Astrocyte (in vitro differentiated cells and primary cell): Measurements from ENCODE around the gene AK1. TPM values are rescaled to one million over a fixed set of nuclear protein-coding genes. Genes with fewer than 3 reads are reported as not detected.
"Not testable (repeated sequence)": the region's sequence is repeated elsewhere in the genome, so short reads cannot be mapped to it uniquely, and the experiment has no call there.

Source experiments
- DNase-seq: peaks from one replicate; pipeline ENCODE4 v3.0.0-alpha.2; 2010; ENCODE audit warnings: low read depth
- FAIRE-seq: peaks from 2 replicates; lab custom pipeline; 2011; peaks lifted over from hg19 to GRCh38; lab: Jason Lieb, UNC
- H2AFZ ChIP-seq: 2 replicates; pipeline ENCODE4 v1.6.0; 2012; ENCODE audit warnings: low read depth, low read length, inconsistent platforms
- H3K27ac ChIP-seq: 2 replicates; pipeline ENCODE4 v1.5.1; 2011; ENCODE audit warnings: low read depth, low read length, inconsistent platforms
- H3K27me3 ChIP-seq: 2 replicates; pipeline ENCODE4 v1.6.0; 2011; ENCODE audit warnings: low read length, inconsistent platforms; ENCODE audit not compliant: insufficient read depth
- H3K36me3 ChIP-seq: 2 replicates; pipeline ENCODE4 v1.5.1; 2011; ENCODE audit warnings: low read length, inconsistent platforms; ENCODE audit not compliant: insufficient read depth
- H3K4me1 ChIP-seq: 2 replicates; pipeline ENCODE4 v1.5.1; 2011; ENCODE audit warnings: low read length, inconsistent platforms; ENCODE audit not compliant: insufficient read depth
- H3K4me2 ChIP-seq: 2 replicates; pipeline ENCODE4 v1.6.0; 2012; ENCODE audit warnings: low read length, inconsistent platforms
- H3K4me3 ChIP-seq: 2 replicates; pipeline ENCODE4 v1.5.1; 2011; ENCODE audit warnings: low read depth, mild to moderate bottlenecking, low read length, inconsistent platforms; ENCODE audit not compliant: insufficient read depth
- H3K79me2 ChIP-seq: 2 replicates; pipeline ENCODE4 v1.6.0; 2012; ENCODE audit warnings: mild to moderate bottlenecking, low read length, inconsistent platforms; ENCODE audit not compliant: insufficient read depth
- H3K9ac ChIP-seq: 2 replicates; pipeline ENCODE4 v1.6.0; 2012; ENCODE audit warnings: mild to moderate bottlenecking, low read length, inconsistent platforms
- H3K9me3 ChIP-seq: 2 replicates; pipeline ENCODE4 v1.5.1; 2012; ENCODE audit warnings: low read depth, mild to moderate bottlenecking, low read length, inconsistent platforms; ENCODE audit not compliant: insufficient read depth
- H4K20me1 ChIP-seq: 2 replicates; pipeline ENCODE4 v1.6.0; 2012; ENCODE audit warnings: low read length, inconsistent platforms; ENCODE audit not compliant: insufficient read depth
- H3K27ac Mint-ChIP-seq: one replicate; pipeline ENCODE4 v1.8.0; 2021; ENCODE audit warnings: mild to moderate bottlenecking, mixed read lengths; ENCODE audit not compliant: unreplicated experiment
- H3K27me3 Mint-ChIP-seq: one replicate; pipeline ENCODE4 v1.8.0; 2021; ENCODE audit warnings: low read depth, mixed read lengths; ENCODE audit not compliant: unreplicated experiment
- H3K36me3 Mint-ChIP-seq: one replicate; pipeline ENCODE4 v1.8.0; 2021; ENCODE audit warnings: low read depth, mixed read lengths; ENCODE audit not compliant: unreplicated experiment
- H3K4me1 Mint-ChIP-seq: one replicate; pipeline ENCODE4 v1.8.0; 2021; ENCODE audit warnings: low read depth, mixed read lengths; ENCODE audit not compliant: unreplicated experiment
- H3K4me3 Mint-ChIP-seq: one replicate; pipeline ENCODE4 v1.8.0; 2021; ENCODE audit warnings: mild to moderate bottlenecking, moderate library complexity, mixed read lengths; ENCODE audit not compliant: unreplicated experiment
- H3K9me3 Mint-ChIP-seq: one replicate; pipeline ENCODE4 v1.8.0; 2021; ENCODE audit warnings: mild to moderate bottlenecking, mixed read lengths; ENCODE audit not compliant: unreplicated experiment
- CTCF ChIP-seq: IDR thresholded peaks from 2 replicates; pipeline ENCODE4 v1.5.1; 2011; ENCODE audit warnings: low read depth, mild to moderate bottlenecking, inconsistent platforms, low read length, moderate library complexity; ENCODE audit not compliant: insufficient read depth
- EZH2 ChIP-seq: IDR thresholded peaks from 2 replicates; pipeline ENCODE4 v1.6.1; 2012; ENCODE audit warnings: mild to moderate bottlenecking, low read length, inconsistent platforms; ENCODE audit not compliant: insufficient read depth
- total RNA-seq: library from RNA; stranded (reverse); gene quantifications from 2 replicates; pipeline ENCODE4 v1.2.1, GENCODE V29; 2021

AK1 gene
- total RNA-seq, 1 donor from 2014 or later = 78.0 TPM

- Histone ChIP-seq H3K27ac (no peak overlapping the region), H3K9me3 (no peaks in the 10 kb centered on the region), H4K20me1 (peaks cover 20% of the 10 kb centered on the region), H3K4me1 (peaks cover 5% of the 10 kb centered on the region), H2AFZ (no peak overlapping the region), H3K4me3 (no peak overlapping the region), H3K79me2 (no peaks in the 10 kb centered on the region), H3K36me3 (peaks cover 11% of the 10 kb centered on the region), H3K4me2 (peak overlapping the region; percentile 2), H3K9ac (no peak overlapping the region), H3K27me3 (no peaks in the 10 kb centered on the region)
- Mint-ChIP-seq H3K4me3 (peak overlapping the region; percentile 27), H3K9me3 (no peaks in the 10 kb centered on the region), H3K27ac (no peak overlapping the region), H3K4me1 (peaks cover 13% of the 10 kb centered on the region), H3K36me3 (peaks cover 7% of the 10 kb centered on the region), H3K27me3 (no peaks in the 10 kb centered on the region)
- no peak for DNase-seq
- FAIRE-seq = no peak
- TF ChIP-seq CTCF (no peak), EZH2 (no peak)
Observed at GRCh38 chr9:127884427-127884911, 7.0 kb upstream of the AK1 start.

GRCh38 chr9:127883959-127884358, 6.5 kb upstream of the AK1 start:
- H3K27ac ChIP-seq = no peak overlapping the region
- TF ChIP-seq EZH2 = no peak
- TF ChIP-seq CTCF = no peak
- Mint-ChIP-seq H3K9me3 (no peaks in the 10 kb centered on the region), H3K27ac (no peak overlapping the region), H3K27me3 (no peaks in the 10 kb centered on the region), H3K4me3 (no peak overlapping the region), H3K4me1 (peaks cover 13% of the 10 kb centered on the region), H3K36me3 (peaks cover 7% of the 10 kb centered on the region)
- H3K9ac ChIP-seq = no peak overlapping the region
- H3K4me3 ChIP-seq = no peak overlapping the region
- H3K27me3 ChIP-seq = no peaks in the 10 kb centered on the region
- H4K20me1 ChIP-seq = peaks cover 20% of the 10 kb centered on the region
- H3K9me3 ChIP-seq = no peaks in the 10 kb centered on the region
- no peaks in the 10 kb centered on the region for H3K79me2 ChIP-seq
- H3K4me1 ChIP-seq = peaks cover 5% of the 10 kb centered on the region
- no peak overlapping the region for H3K4me2 ChIP-seq
- DNase-seq = no peak
- FAIRE-seq = no peak
- peaks cover 11% of the 10 kb centered on the region for H3K36me3 ChIP-seq
- no peak overlapping the region for H2AFZ ChIP-seq

- FAIRE-seq, H3K4me3 Mint-ChIP-seq, DNase-seq, H3K9ac ChIP-seq, H3K36me3 ChIP-seq, H3K27ac Mint-ChIP-seq, H3K79me2 ChIP-seq, H3K4me2 ChIP-seq, H3K27ac ChIP-seq, H2AFZ ChIP-seq, H3K4me3 ChIP-seq, H3K36me3 Mint-ChIP-seq, H3K27me3 Mint-ChIP-seq, H3K9me3 ChIP-seq, H3K9me3 Mint-ChIP-seq, H3K27me3 ChIP-seq: not testable (repeated sequence)
- H3K4me1 Mint-ChIP-seq = peaks cover 13% of the 10 kb centered on the region
- peaks cover 15% of the 10 kb centered on the region for H3K4me1 ChIP-seq
- H4K20me1 ChIP-seq = peaks cover 12% of the 10 kb centered on the region
Observed at GRCh38 chr9:127881715-127882114, 4.2 kb upstream of the AK1 start.
